NB4 (cell line): ENCODE results near the gene STAC3.

Source experiments
- MYC ChIP-seq: IDR thresholded peaks from 2 replicates; pipeline ENCODE4 v1.6.1; 2011; ENCODE audit warnings: low read depth, low read length
- POLR2A ChIP-seq: IDR thresholded peaks from 2 replicates; pipeline ENCODE4 v1.6.1; 2011; ENCODE audit warnings: mild to moderate bottlenecking; ENCODE audit not compliant: insufficient read length; ENCODE audit errors: extremely low read depth
- TF ChIP-seq, protein P1 (sequence below): IDR thresholded peaks from 2 replicates; pipeline ENCODE4 v1.6.1; 2011; ENCODE audit warnings: low read depth, low read length
- TF ChIP-seq, protein P2 (sequence below): IDR thresholded peaks from one replicate; pipeline ENCODE4 v1.5.1; 2012; ENCODE audit warnings: low read depth, low read length

DNA sequence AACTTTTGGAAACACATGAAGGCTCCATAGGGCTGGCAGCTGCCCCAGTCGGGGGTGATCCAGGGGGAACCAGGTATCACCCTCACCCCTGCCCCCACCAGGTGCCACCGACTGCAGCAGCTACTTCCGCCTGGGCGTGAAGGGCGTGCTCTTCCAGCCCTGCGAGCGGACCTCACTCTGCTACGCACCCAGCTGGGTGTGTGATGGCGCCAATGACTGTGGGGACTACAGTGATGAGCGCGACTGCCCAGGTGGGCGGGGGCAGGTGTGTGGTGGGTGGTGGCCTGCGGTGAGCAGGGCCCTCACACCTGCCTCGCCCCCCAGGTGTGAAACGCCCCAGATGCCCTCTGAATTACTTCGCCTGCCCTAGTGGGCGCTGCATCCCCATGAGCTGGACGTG lies 56.7 kb downstream of the STAC3 start:
- TF ChIP-seq, protein P1, sequence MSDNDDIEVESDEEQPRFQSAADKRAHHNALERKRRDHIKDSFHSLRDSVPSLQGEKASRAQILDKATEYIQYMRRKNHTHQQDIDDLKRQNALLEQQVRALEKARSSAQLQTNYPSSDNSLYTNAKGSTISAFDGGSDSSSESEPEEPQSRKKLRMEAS = no peak
- TF ChIP-seq, protein P2, sequence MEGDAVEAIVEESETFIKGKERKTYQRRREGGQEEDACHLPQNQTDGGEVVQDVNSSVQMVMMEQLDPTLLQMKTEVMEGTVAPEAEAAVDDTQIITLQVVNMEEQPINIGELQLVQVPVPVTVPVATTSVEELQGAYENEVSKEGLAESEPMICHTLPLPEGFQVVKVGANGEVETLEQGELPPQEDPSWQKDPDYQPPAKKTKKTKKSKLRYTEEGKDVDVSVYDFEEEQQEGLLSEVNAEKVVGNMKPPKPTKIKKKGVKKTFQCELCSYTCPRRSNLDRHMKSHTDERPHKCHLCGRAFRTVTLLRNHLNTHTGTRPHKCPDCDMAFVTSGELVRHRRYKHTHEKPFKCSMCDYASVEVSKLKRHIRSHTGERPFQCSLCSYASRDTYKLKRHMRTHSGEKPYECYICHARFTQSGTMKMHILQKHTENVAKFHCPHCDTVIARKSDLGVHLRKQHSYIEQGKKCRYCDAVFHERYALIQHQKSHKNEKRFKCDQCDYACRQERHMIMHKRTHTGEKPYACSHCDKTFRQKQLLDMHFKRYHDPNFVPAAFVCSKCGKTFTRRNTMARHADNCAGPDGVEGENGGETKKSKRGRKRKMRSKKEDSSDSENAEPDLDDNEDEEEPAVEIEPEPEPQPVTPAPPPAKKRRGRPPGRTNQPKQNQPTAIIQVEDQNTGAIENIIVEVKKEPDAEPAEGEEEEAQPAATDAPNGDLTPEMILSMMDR = no peak
- TF ChIP-seq POLR2A (no peak), MYC (no peak)
